Vagina (tissue), 2 donors: ENCODE data around the gene SARS1.

Source experiments
- CTCF ChIP-seq, 3 experiments: fragments of 450-650 bp in 2 of 3; fragments of 200-600 bp in 1 of 3; sonication (generic) in 1 of 3; IDR thresholded peaks; one replicate each; pipeline ENCODE4 v1.5.1; 2017 to 2019; ENCODE audit warnings: antibody characterized with exemption in 3 of 3, mild to moderate bottlenecking in 2 of 3, moderate library complexity in 2 of 3
- POLR2A ChIP-seq, 2 donors: fragments of 450-650 bp; IDR thresholded peaks; one replicate each; pipeline ENCODE4 v1.6.1; 2017; ENCODE audit warnings: antibody characterized with exemption in 2 of 2, mild to moderate bottlenecking in 2 of 2, moderate library complexity in 2 of 2

- TF ChIP-seq CTCF (IDR thresholded peaks at IDR 0.05) (no peak), POLR2A (IDR thresholded peaks at IDR 0.05) (no peak)
Measured at GRCh38 chr1:109192433-109192832, 21.3 kb upstream of the SARS1 start.
